GM04504 (cell line): ENCODE data around the gene SLC3A2.
"Not testable (repeated sequence)": the region's sequence is repeated elsewhere in the genome, so short reads cannot be mapped to it uniquely, and the experiment has no call there.

Source experiments
- DNase-seq: peaks from one replicate; pipeline ENCODE4 v3.0.0-alpha.2; 2012; ENCODE audit warnings: low read depth

The SLC3A2 gene

DNA sequence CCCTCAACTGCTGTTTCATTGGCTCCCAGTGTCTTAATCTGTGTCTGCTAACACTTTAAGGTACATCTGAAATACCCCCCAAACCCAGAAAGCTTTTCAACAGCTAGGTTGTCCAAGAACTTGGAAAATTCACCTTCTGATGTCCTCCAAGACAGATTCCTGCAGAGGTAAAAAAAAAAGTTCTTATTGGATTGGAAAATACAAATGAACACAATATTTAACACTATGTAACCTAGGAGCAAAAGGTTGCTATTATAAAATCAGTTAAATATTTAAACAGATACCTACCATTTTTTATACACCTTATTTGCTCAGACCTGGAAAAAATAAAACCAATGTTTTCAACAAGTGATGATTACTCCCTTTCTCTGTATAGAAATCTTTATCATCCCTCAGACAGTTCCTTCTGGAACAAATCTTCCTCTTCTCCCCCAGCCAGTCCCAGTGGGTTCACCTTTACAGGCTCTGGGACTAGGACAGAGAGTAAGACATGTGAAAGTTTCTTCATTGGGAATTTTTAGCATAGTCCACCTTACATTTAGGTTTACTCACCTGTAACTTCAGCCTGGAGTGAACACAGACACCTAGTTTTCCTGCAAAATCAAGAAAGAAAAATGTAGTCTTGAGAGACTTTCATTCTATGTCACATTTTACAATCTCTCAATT lies 28.0 kb upstream of the SLC3A2 start:
- DNase-seq: no peak

DNA sequence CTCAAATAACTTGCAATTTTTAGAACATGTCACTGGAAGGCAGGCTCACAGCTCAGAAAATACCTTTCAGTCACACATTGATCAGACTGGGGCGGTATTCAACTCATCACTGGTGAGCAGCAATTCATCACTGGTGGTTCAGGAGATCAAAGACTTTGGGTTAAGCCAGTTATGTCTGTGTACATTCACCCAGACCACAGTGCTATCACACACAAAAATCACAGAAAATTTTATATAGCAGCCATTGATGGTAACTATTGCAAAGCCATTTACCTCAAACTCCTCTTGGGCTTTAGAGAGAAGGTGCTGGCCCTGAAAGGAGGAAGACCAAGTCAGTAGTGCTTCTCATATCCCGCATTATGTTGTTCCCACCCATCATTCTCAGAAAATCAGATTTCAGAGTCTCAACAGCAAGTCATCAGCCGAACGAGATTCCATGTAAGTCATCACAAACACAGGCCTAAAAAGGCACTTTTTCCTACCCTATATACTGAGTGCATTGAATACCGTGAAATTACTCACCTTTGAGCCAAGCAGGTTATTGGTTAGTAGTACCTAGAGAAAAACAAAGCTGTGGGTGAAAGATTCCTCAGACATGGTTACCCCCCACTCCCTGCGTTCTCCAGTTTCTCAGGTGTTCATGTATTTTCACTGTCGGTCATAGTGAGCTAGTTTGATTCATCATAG lies 27.3 kb upstream of the SLC3A2 start:
- no peak for DNase-seq

DNA sequence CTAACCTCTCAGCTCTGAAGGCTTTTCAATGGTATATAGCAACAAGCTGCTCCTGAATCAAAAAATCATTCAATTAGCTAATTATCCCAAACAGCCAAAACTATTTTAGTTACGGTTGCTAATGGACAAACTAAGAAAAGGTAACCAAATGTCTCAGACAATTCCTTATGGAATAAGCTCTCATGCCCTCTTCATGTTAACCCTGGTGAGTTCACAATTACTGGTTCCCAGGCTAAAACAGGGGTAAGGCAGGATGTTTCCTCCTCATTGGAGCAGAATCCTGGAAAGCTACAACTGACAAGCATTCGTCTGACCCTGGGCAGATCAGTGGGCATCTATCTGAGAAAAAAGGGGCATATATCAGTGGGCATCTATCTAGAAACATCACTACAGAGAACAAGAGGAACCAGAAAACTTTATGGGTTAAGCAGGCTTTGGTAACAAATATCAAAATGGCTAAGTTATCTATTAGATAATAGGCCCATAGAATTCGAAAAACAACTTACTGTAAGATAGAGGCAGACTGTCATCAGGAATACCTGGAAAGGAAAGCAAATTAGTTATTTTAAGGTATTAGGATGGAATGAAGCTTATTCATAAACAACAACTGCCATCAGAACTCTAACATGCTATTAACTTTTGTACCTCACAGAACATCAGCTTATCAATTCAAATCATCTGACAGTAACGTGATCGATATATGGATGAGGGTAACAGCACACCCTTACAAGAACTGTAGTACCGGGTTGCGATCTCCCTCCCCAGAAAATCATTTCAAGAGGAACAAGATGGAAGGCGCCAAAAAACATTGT lies 26.5 kb upstream of the SLC3A2 start:
- DNase-seq: no peak

DNA sequence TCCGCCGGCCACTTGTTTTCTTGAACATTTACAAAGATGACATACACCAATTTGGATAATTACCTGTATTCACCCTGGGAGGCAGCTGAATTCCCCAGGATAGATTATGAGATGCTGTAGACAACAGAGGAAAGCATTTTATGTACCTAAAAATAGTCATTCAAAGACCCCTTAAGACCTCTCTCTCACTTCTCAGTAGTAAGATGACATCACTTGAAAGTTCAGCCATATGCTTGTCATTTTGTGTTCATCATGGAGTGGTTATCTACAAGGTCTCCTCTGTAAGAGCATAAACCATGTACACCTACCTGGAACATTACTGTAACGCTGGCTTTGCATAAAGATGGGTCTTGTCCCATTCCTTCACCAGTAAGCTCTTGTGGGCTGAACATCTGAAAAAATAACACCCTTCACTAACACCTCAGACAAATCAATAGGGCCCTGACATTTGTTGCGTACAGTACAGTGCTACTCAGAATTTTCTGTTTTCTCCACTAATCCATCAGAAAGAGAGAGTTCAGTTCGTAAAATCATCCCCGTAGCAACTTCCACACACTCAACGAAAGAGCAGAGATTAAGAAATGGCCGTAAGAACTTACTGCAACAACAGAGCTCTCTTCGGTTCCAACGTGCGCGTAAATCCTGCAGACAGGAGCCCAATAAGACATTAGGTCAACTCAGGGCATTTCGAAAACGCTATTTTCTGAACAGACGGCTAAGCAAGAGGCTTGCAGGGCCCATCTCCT lies 25.7 kb upstream of the SLC3A2 start:
- DNase-seq: no peak

DNA sequence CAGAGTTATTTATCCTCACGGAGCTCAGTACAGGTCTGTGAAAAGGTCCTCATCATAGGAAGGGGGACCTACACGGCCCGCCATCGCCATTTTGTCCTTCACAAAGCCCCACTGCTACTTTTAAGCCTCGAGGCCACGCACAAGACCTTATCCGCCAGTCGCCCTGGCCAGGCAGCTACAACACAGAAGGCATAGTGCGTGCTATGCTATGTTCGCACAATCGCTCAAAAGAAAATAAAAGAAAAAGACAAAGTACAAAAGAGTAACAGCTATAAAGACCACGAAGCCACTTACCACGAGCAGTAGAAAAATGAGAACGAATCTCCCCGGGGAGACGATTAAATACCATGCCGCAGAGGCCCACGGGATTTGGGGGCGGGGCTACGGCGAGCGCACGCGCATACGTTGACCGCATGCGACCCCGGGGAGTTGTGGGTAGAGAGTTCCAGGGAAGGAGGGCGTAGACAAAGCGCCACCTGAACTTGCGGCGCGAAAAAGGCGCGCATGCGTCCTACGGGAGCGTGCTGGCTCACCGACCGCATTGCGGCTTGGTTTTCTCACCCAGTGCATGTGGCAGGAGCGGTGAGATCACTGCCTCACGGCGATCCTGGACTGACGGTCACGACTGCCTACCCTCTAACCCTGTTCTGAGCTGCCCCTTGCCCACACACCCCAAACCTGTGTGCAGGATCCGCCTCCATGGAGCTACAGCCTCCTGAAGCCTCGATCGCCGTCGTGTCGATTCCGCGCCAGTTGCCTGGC lies 24.9 kb upstream of the SLC3A2 start:
- DNase-seq: peak; percentile 92

DNA sequence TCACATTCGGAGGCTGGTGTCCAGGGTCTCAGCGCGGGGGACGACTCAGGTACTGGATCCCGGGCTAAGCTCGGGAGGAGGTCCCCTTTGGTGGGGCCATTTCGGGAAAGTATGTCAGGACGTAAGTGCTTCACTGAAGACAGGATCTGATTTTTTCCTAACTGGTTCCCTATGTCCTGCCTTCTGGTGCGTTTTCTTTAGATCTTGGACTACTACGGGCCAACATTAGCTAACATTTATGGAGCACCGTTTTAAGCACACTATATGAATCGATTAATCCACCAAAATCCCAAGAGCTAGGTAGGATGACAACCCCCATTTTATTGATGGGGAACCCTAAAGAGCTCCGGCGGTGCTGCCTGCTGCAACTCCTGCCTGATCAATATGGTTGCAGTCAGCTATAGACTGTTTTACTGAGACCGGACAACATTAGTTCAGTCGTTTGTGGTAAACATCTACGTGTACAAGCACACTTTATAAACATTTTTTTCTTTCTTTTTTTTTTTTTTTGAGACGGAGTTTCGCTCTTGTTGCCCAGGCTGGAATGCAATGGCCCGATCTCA lies 24.3 kb upstream of the SLC3A2 start:
- no peak for DNase-seq

DNA sequence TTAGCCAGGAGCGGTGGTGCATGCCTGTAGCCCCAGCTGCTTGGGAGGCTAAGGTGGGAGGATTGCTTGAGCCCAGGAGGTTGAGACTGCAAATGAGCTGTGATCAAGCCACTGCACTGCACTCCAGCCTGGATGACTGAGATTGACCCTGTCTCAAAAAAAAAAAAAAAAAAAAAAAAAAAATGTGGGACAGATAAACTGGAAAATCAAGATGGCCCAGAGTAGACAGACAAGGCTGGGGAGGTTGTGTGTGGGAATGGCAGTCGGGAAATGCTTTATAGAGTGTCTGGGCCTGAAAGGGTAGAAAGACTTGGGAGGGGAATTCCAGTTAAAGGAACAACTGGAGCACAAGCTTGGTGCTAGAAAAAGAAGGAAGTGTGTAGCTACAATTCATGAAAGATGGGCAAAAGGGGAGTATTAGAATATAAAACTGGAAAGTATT lies 23.1 kb upstream of the SLC3A2 start:
- DNase-seq: no peak

DNA sequence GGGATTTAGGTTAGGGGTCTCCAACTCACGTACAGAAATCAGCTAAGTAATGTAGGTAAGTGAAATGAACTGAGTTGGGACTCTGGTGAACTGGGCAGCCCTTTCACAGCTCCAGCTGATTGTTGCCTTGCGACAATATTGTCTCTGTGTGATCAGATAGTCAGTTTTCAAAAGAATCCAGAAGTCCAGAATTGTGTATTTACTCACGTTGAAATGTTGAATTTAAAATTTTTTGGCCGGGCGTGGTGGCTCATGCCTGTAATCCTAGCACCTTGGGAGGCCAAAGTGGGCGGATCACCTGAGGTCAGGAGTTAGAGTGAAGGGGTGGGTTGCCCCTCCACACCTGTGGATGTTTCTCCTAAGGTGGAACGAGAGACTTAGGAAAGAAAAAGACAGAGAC lies 22.5 kb upstream of the SLC3A2 start:
- DNase-seq: no peak

DNA sequence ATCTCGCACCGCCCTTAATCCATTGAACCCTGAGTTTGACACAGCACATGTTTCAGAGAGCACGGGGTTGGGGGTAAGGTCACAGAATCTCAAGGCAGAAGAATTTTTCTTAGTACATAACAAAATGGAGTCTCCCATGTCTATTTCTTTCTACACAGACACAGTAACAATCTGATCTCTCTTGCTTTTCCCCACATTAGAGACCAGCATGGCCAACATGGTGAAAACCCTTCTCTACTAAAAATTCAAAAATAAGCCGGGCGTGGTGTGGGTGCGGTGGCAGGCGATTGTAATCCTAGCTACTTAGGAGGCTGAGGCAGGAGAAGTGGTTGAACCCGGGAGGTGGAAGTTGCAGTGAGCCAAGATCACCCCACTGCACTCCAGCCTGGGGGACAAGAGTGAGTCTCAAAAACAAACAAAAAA lies 21.4 kb upstream of the SLC3A2 start:
- not testable (repeated sequence) for DNase-seq

DNA sequence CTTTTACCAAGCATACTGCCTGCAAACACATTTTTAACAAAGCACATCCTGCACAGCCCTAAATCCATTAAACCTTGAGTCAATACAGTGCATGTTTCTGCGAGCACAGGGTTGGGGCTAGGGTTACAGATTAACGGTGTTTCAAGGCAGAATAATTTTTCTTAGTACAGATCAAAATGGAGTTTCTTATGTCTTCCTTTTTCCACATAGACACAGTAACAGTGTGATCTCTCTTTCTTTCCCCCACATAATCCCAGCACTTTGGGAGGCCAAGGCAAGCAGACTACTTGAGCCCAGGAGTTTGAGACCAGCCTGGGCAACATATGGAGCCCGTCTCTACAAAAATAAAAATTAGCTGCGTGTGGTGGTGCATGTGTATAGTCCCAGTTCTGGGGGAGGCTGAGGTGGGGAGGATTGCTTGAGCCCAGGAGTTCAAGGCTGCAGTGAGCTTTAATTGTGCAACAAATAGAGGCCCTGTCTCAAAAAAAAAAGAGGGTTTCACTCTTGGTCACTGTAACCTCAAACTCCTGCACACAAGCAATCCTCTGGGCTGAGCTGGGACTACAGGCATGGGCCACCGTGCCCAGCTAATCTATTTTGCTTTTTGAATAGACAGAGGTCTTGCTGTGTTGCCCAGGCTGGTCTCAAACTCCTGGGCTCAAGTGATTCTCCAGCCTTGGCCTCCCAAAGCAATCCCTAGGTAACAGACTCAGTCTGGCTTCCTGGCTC lies 19.7 kb upstream of the SLC3A2 start:
- no peak for DNase-seq

DNA sequence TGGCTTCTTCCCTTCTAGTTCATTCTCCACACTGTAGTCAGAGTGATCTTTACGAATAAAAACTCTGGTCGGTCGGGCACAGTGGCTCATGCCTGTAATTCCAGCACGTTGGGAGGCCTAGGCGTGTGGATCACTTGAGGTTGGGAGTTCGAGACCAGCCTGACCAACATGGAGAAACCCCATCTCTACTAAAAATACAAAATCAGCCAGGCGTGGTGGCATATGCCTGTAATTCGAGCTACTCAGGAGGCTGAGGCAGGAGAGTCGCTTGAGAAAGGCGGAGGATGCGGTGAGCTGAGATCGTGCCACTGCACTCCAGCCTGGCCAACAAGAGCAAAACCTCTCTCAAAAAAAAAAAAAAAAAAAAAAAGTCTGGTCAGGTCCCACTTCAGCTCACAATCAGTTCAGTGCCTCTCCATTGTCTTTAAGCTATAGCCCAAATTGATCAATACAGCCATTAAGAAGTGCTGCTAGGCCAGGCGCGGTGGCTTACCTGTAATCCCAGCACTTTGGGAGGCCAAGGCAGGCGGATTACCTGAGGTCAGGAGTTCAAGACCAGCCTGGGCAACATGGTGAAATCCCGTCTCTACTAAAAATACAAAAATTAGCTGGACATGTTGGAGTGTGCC lies 19.0 kb upstream of the SLC3A2 start:
- not testable (repeated sequence) for DNase-seq

DNA sequence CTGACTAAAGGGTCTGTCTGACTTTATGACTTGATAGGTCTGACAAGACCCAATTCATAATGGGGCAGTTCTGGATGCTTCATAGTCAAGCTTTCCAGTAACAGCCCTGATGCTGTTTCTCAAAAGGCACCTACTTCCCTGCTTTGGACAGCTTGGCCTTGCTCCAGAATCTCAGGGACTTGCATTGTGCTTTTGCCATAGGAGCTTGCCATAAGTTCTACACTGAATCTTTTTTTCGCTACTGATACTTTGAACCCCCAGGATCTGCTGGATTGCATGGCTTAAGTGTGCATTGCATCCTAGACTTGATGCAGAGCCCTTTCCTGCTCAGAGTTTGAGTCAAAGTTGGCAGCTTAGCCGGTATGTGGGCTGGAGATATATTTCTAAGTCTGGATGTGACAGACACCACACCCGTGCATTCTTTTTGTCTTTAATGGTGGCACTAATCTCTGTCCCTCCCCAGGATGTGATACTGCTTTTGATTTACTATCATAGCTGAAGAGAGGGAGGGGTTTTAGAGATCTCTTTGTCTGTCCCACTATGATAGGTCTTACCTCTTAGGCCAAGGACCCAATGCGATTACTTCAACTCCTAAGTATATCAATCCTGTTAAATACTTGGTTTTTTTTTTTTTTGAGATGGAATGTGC lies 16.9 kb upstream of the SLC3A2 start:
- DNase-seq: no peak

DNA sequence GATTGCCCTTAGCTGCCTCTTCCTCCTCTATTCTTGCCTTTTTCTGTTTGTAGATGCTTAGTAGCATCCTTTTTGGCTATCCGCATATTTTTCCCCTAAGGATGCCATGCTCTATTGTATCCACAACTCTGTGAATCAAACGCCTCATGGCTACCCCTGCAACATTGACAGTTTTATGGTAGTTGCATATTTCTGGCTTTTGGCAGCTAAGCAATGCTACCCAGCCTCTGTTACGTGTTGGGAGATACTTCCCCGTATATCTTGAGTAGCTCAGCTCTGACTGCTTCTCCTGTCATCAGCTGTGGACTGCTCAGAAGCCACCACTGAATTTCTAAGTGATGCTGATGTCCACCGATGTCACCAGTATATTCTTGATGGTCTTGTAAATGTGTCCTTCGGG lies 15.1 kb upstream of the SLC3A2 start:
- peak; percentile 44 for DNase-seq

DNA sequence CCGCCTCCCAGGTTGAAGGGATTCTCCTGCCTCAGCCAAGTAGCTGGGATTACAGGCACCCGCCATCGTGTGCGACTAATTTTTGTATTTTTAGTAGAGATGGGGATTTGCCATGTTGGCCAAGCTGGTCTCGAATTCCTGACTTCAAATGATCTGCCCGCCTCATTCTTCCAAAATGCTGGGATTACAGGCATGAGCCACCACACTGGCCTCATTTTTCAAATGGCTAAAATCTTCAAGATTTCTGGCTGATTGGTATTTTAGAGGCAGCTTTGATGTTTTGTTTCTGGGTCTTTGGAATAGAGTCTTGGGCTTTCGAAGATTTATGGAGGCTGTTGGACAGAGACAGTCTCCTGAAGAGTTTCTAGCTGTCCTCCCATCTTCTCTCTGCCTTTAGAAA lies 5.8 kb upstream of the SLC3A2 start:
- DNase-seq: no peak

DNA sequence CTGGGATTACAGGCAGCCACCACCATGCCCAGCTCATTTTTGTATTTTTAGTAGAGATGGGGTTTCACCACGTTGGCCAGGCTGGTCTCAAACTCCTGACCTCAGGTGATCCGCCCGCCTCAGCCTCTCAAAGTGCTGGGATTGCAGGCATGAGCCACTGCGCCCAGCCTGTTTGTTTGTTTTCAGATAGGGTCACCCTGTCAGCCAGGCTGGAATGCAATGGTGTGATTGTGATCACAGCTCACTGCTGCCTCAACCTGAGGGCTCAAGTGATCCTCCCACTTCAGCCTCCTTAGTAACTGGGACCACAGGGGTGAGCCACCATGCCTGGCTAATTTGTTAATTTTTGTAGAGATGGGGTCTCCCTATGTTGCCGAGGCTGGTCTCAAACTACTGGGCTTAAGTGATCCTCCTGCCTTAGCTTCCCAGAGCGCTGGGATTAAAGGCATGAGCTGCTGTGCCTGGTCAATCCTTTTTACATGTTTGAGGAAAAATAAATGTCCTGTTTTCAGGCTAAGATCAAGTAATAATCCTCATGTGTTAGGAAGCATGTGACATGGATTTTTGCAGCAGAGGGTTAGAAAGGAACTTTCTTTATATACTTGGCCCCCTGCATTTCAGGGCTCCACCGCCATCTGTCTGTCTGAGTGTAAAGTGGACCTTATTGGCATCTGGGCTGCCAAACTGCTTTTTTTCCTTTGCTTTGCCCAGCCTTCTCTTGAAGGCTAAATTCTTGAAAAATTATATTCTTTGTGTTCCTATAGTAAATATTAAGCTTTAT lies 4.8 kb upstream of the SLC3A2 start:
- DNase-seq: no peak

DNA sequence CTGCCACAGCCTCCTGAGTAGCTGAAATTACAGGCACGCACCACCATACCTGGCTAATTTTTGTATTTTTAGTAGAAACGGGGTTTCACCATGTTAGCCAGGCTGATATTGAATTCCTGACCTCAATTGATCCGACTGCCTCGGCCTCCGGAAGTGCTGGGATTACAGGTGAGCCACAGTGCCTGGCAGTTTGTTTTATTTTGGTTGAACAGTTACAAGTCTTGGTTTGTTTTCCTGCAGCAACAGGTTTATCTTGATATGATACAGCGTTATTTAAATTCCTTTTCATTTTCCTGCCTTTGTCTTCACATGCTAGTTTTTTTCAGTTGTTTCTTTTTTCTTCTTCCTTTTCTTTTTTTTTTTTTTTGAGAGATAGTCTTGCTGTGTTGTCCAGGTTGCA lies 4.0 kb upstream of the SLC3A2 start:
- no peak for DNase-seq

DNA sequence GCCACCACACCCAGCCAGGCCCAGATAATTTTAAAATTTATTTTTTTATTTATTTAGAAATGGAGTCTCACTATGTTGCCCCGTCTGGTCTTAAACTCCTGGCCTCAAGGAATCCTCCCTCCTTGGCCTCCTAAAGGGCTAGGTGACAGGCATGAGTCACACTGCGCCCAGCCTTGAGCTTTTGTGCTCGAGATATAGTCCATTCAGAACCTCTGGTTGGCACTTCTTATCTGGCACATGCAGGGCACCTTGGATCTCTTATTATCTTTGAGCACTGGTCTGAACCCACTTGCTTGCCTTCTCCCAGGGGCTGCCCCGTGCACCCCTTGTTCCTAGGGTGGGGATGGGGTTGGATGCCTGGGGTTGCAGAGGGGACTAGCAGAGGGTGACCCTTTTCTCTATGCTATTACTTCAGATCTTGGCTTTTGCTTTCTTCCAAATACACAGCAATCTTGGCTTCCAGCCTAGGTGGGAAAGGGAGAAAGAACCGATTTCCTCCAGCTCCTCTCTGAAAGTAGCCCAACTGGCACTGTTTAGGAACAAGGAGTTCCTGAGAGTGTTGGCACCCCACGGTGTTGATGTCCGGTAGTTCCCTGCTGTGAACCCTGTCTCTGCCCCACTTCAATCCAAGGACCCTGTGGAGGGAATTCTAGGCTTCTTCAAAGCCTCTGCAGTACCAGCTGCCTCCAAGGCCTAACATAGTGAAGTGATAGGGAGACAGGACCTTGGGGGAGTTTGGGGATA lies 1.3 kb upstream of the SLC3A2 start:
- DNase-seq: no peak

DNA sequence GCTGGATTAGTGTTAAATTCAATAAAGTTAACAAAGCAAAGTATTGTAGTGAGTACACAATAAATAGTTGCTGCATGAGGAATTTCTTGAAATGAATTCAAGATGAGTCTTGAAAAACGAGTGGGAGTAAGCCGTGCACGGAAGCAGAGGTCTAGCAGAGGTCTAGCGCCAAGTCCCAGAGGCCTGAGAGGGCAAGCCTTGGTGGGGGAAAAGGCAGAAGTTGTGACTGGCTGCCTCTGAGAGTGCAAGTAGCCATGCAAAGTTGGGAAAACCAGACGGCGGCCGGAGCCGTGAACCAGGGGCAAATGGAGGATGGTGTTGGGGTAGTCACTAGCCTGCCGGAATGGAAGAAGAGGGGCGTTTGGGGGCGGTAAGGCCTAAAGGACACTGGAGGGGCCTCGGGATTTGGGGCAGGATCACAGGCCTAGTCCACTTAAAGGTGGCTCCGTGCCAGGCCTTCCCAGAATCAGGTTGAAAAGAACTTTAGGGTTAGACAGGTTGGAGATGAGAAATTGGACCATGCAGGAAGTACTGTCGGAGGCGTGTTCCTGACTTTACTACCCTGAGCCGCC lies 379 bp upstream of the SLC3A2 start:
- DNase-seq: peak; percentile 70
